OCI-M2 (cell line): Measurements from ENCODE around the gene TIMP2.
"Not testable (repeated sequence)": the region's sequence is repeated elsewhere in the genome, so short reads cannot be mapped to it uniquely, and the experiment has no call there.

ENCODE experiments used
- DNase-seq: peaks from one replicate; lab custom pipeline; 2025; ENCODE audit not compliant: unreplicated experiment; lab: John Stamatoyannopoulos, UW

TIMP2 gene

GRCh38 chr17:78908426-78908825 lies 16.8 kb downstream of the TIMP2 start:
- DNase-seq = no peak

- DNase-seq = no peak
Observed at GRCh38 chr17:78905541-78905940, 19.6 kb downstream of the TIMP2 start.

- no peak for DNase-seq
Observed at GRCh38 chr17:78905116-78905515, 20.1 kb downstream of the TIMP2 start.

GRCh38 chr17:78904371-78904770 lies 20.8 kb downstream of the TIMP2 start:
- DNase-seq = no peak

- no peak for DNase-seq
Observed at GRCh38 chr17:78903101-78903779, 21.9 kb downstream of the TIMP2 start, which contains the start of gene CEP295NL. TSS of gene CEP295NL (minus strand) at chr17:78903201. CDS start at chr17:78901828, 1,373 bp downstream.

- DNase-seq = not testable (repeated sequence)
Observed at GRCh38 chr17:78902231-78902630, 23.0 kb downstream of the TIMP2 start.

- DNase-seq = no peak
Observed at GRCh38 chr17:78901806-78902205, 23.4 kb downstream of the TIMP2 start.

- no peak for DNase-seq
Observed at GRCh38 chr17:78900816-78901215, 24.4 kb downstream of the TIMP2 start.

GRCh38 chr17:78899361-78900260 lies 25.6 kb downstream of the TIMP2 start:
- DNase-seq = no peak

GRCh38 chr17:78898947-78899346 lies 26.2 kb downstream of the TIMP2 start:
- DNase-seq = no peak

GRCh38 chr17:78898075-78898836 lies 26.9 kb downstream of the TIMP2 start:
- DNase-seq = no peak

GRCh38 chr17:78897664-78898047 lies 27.5 kb downstream of the TIMP2 start:
- no peak for DNase-seq

GRCh38 chr17:78896834-78897663 lies 28.1 kb downstream of the TIMP2 start:
- no peak for DNase-seq

- no peak for DNase-seq
Observed at GRCh38 chr17:78896091-78896833, 28.9 kb downstream of the TIMP2 start.

GRCh38 chr17:78895322-78895721 lies 29.9 kb downstream of the TIMP2 start:
- DNase-seq = no peak

- no peak for DNase-seq
Observed at GRCh38 chr17:78893684-78894083, 31.5 kb downstream of the TIMP2 start.

GRCh38 chr17:78892936-78893379 lies 32.2 kb downstream of the TIMP2 start:
- no peak for DNase-seq

GRCh38 chr17:78892520-78892919 lies 32.7 kb downstream of the TIMP2 start:
- DNase-seq = no peak

- no peak for DNase-seq
Observed at GRCh38 chr17:78892062-78892456, 33.1 kb downstream of the TIMP2 start.
